T-helper 1 cell treated with Interleukin-12 subunit alpha and Interleukin-12 subunit beta and Interleukin-4 antibody, amounts not matched to agents 30 μg/mL and 1 μg/mL, for 36 hours (primary cell): Measurements from ENCODE around the gene CUL4A.
"Not testable (repeated sequence)": the region's sequence is repeated elsewhere in the genome, so short reads cannot be mapped to it uniquely, and the experiment has no call there.

ENCODE experiments used
- H3K27ac Mint-ChIP-seq: one replicate; pipeline ENCODE4 v1.8.0; 2021; ENCODE audit warnings: mild to moderate bottlenecking, mixed read lengths
- H3K27me3 Mint-ChIP-seq: one replicate; pipeline ENCODE4 v1.8.0; 2021; ENCODE audit warnings: low read depth, mixed read lengths
- H3K36me3 Mint-ChIP-seq: one replicate; pipeline ENCODE4 v1.8.0; 2021; ENCODE audit warnings: low read depth, mixed read lengths
- H3K4me1 Mint-ChIP-seq: one replicate; pipeline ENCODE4 v1.8.0; 2021; ENCODE audit warnings: low read depth, mixed read lengths
- H3K4me3 Mint-ChIP-seq: one replicate; pipeline ENCODE4 v1.8.0; 2021; ENCODE audit warnings: mild to moderate bottlenecking, moderate library complexity, mixed read lengths
- H3K9me3 Mint-ChIP-seq: one replicate; pipeline ENCODE4 v1.8.0; 2021; ENCODE audit warnings: mixed read lengths

The CUL4A gene

GRCh38 chr13:113229791-113230190 is 20.4 kb downstream of the CUL4A start:
- Mint-ChIP-seq H3K36me3 (peaks cover 40% of the 10 kb centered on the region), H3K9me3 (no peaks in the 10 kb centered on the region), H3K4me3 (no peak overlapping the region), H3K27ac (no peak overlapping the region), H3K27me3 (no peaks in the 10 kb centered on the region), H3K4me1 (no peaks in the 10 kb centered on the region)

- no peaks in the 10 kb centered on the region for H3K9me3 Mint-ChIP-seq
- H3K27me3 Mint-ChIP-seq, result no peaks in the 10 kb centered on the region
- no peak overlapping the region for H3K4me3 Mint-ChIP-seq
- H3K4me1 Mint-ChIP-seq, result no peaks in the 10 kb centered on the region
- no peak overlapping the region for H3K27ac Mint-ChIP-seq
- H3K36me3 Mint-ChIP-seq, result peaks cover 40% of the 10 kb centered on the region
Observed at GRCh38 chr13:113231306-113232207, 22.1 kb downstream of the CUL4A start.

DNA sequence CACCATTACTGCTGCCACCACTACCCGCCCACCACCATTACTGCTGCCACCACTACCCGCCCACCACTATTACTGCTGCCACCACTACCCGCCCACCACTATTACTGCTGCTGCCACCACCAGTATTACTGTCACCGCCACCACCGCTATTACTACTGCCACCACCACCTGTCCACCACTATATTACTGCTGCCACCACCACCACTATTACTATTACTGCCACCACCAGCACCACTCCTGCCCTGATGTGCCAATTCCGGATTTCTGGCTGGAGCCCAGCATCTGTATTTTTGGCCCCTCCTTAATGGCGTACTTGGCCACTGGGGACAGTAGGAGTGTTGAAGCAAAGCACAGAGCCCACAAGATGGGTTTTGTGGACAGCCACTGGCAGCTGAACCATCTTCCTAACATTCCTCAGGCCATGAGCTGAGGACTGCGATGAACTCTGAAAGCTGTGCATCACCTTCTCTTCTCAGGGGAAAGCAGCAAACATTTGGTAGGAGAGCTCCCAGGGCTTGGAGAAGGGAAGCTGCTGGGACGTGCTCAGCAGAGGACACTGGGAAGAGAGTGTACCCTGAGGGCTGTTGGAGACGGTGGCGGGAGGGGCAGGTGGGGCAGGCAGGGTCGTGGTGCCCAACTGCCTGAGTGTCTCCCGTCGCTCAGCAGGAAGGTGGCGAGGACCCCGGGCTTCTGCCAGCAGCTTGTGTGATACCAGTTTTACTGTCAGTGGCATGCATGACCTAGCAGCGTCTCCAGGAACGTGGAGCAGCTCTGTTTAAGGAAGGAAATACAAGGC is 23.0 kb downstream of the CUL4A start:
- Mint-ChIP-seq H3K4me3 (no peak overlapping the region), H3K9me3 (no peaks in the 10 kb centered on the region), H3K36me3 (peaks cover 38% of the 10 kb centered on the region), H3K27me3 (no peaks in the 10 kb centered on the region), H3K27ac (no peak overlapping the region), H3K4me1 (no peaks in the 10 kb centered on the region)

GRCh38 chr13:113233101-113233500 is 23.7 kb downstream of the CUL4A start:
- H3K4me1 Mint-ChIP-seq, result no peaks in the 10 kb centered on the region
- no peak overlapping the region for H3K4me3 Mint-ChIP-seq
- H3K27me3 Mint-ChIP-seq, result no peaks in the 10 kb centered on the region
- H3K36me3 Mint-ChIP-seq, result peaks cover 35% of the 10 kb centered on the region
- no peak overlapping the region for H3K27ac Mint-ChIP-seq
- H3K9me3 Mint-ChIP-seq, result no peaks in the 10 kb centered on the region

GRCh38 chr13:113238536-113238935 is 29.1 kb downstream of the CUL4A start:
- Mint-ChIP-seq H3K27ac (no peak overlapping the region), H3K36me3 (peaks cover 26% of the 10 kb centered on the region), H3K4me3 (no peak overlapping the region), H3K27me3 (no peaks in the 10 kb centered on the region), H3K9me3 (no peaks in the 10 kb centered on the region), H3K4me1 (no peaks in the 10 kb centered on the region)

DNA sequence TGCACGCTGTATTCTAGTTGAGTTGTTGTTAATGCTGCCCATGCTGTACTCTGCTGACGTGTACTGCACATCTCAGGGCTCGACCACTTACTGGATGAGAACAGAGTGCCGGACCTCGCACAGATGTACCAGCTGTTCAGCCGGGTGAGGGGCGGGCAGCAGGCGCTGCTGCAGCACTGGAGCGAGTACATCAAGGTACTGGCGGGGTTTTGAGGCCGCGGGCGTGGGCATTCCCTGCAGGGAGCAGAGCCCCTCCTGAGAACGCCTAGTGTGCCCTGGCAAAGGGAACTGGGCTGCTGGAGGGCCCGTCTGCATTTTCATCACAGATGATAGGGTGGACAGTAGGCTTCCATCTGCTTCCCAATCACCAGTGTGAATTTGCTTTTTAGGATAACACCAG is 29.9 kb downstream of the CUL4A start:
- Mint-ChIP-seq H3K36me3 (peaks cover 27% of the 10 kb centered on the region), H3K9me3 (no peaks in the 10 kb centered on the region), H3K27ac (no peak overlapping the region), H3K27me3 (no peaks in the 10 kb centered on the region), H3K4me1 (no peaks in the 10 kb centered on the region), H3K4me3 (no peak overlapping the region)

DNA sequence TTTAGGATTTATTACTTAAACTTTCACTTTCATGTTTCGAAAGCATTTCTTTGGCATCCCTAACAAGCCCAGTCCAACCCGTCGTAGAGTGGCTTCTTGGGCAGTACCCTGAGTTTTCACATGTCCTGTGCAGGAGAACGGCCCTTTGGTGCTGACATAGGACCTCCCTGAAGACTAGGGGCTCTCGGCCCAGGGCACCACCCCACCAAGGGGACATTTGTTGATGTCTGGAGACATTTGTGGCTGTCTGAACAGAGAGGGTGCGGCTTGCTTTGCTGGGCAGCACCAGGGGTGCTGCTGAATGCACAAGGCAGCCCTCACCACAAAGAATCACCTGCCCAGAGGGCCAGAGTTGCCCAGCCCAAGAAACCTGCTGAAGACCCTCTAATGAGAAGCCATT is 30.6 kb downstream of the CUL4A start:
- H3K4me1 Mint-ChIP-seq, result no peaks in the 10 kb centered on the region
- H3K4me3 Mint-ChIP-seq, result no peak overlapping the region
- H3K36me3 Mint-ChIP-seq, result peaks cover 28% of the 10 kb centered on the region
- no peaks in the 10 kb centered on the region for H3K27me3 Mint-ChIP-seq
- no peak overlapping the region for H3K27ac Mint-ChIP-seq
- H3K9me3 Mint-ChIP-seq, result no peaks in the 10 kb centered on the region

- not testable (repeated sequence) for H3K9me3 Mint-ChIP-seq, H3K27ac Mint-ChIP-seq, H3K4me1 Mint-ChIP-seq, H3K27me3 Mint-ChIP-seq, H3K4me3 Mint-ChIP-seq
- peaks cover 33% of the 10 kb centered on the region for H3K36me3 Mint-ChIP-seq
Observed at GRCh38 chr13:113241623-113242022, 32.2 kb downstream of the CUL4A start.

DNA sequence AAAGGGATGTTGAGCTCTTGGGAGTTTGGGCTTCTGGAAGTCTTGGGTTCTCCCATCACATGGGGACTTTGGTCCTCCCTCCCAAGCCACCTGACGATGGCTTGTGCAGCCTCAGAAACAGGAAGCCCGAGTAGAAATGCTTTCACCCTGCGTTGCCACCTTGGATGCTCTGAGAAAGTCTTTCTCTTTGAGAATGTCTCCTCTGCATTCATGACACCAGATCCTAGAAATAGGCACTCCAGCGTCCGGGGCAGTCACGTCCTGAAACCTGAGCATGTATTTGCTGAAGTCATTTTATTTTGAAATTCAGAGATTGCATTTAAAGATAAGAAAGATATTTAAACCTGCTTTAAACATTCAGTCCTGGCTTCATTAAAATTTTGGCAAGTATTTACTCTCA is 34.4 kb downstream of the CUL4A start:
- Mint-ChIP-seq H3K27me3 (no peaks in the 10 kb centered on the region), H3K36me3 (peaks cover 50% of the 10 kb centered on the region), H3K4me1 (no peaks in the 10 kb centered on the region), H3K27ac (no peak overlapping the region), H3K4me3 (no peak overlapping the region), H3K9me3 (no peaks in the 10 kb centered on the region)

- H3K27me3 Mint-ChIP-seq, result no peaks in the 10 kb centered on the region
- H3K9me3 Mint-ChIP-seq, result no peaks in the 10 kb centered on the region
- no peaks in the 10 kb centered on the region for H3K4me1 Mint-ChIP-seq
- H3K4me3 Mint-ChIP-seq, result no peak overlapping the region
- H3K27ac Mint-ChIP-seq, result no peak overlapping the region
- peaks cover 59% of the 10 kb centered on the region for H3K36me3 Mint-ChIP-seq
Observed at GRCh38 chr13:113245849-113246796, 36.7 kb downstream of the CUL4A start.

- Mint-ChIP-seq H3K4me3 (no peak overlapping the region), H3K27ac (no peak overlapping the region), H3K36me3 (peaks cover 56% of the 10 kb centered on the region), H3K27me3 (no peaks in the 10 kb centered on the region), H3K4me1 (peaks cover 2% of the 10 kb centered on the region), H3K9me3 (no peaks in the 10 kb centered on the region)
Observed at GRCh38 chr13:113252516-113253095, 43.2 kb downstream of the CUL4A start.

- H3K4me3 Mint-ChIP-seq, H3K27me3 Mint-ChIP-seq, H3K4me1 Mint-ChIP-seq, H3K27ac Mint-ChIP-seq, H3K9me3 Mint-ChIP-seq: not testable (repeated sequence)
- H3K36me3 Mint-ChIP-seq, result peaks cover 41% of the 10 kb centered on the region
Observed at GRCh38 chr13:113257908-113258307, 48.5 kb downstream of the CUL4A start.

GRCh38 chr13:113258321-113259054 is 49.1 kb downstream of the CUL4A start:
- Mint-ChIP-seq H3K27me3 (no peaks in the 10 kb centered on the region), H3K4me3 (no peak overlapping the region), H3K36me3 (peaks cover 43% of the 10 kb centered on the region), H3K4me1 (peaks cover 2% of the 10 kb centered on the region), H3K27ac (no peak overlapping the region), H3K9me3 (no peaks in the 10 kb centered on the region)
